Parathyroid adenoma (tissue), 2 donors: ENCODE measurements around the gene GINS1.

Experiments used
- H2AFZ ChIP-seq: fragments of 300-600 bp; sonication (generic); one replicate; pipeline ENCODE4 v1.7.0; 2017; ENCODE audit warnings: antibody characterized with exemption, mild to moderate bottlenecking
- H3K27ac ChIP-seq: fragments of 300-600 bp; sonication (generic); one replicate; pipeline ENCODE4 v1.7.0; 2017
- H3K27me3 ChIP-seq: fragments of 300-600 bp; sonication (generic); one replicate; pipeline ENCODE4 v1.7.0; 2017; ENCODE audit warnings: low read length; ENCODE audit not compliant: control insufficient read depth, insufficient read depth
- H3K36me3 ChIP-seq: fragments of 300-600 bp; sonication (generic); one replicate; pipeline ENCODE4 v1.7.0; 2017; ENCODE audit warnings: low read length; ENCODE audit not compliant: control insufficient read depth, insufficient read depth
- H3K4me1 ChIP-seq: fragments of 300-600 bp; sonication (generic); one replicate; pipeline ENCODE4 v1.7.0; 2017; ENCODE audit warnings: control low read depth
- H3K4me2 ChIP-seq: fragments of 300-600 bp; sonication (generic); one replicate; pipeline ENCODE4 v1.7.0; 2017; ENCODE audit warnings: low read length
- H3K4me3 ChIP-seq: fragments of 300-600 bp; sonication (generic); one replicate; pipeline ENCODE4 v1.7.0; 2017; ENCODE audit warnings: low read depth, low read length
- H3K79me2 ChIP-seq: fragments of 300-600 bp; sonication (generic); one replicate; pipeline ENCODE4 v1.7.0; 2017; ENCODE audit warnings: control low read depth
- H3K9ac ChIP-seq: fragments of 300-600 bp; sonication (generic); one replicate; pipeline ENCODE4 v1.7.0; 2017; ENCODE audit warnings: mild to moderate bottlenecking
- H3K9me3 ChIP-seq: fragments of 300-600 bp; sonication (generic); one replicate; pipeline ENCODE4 v1.7.0; 2017; ENCODE audit warnings: low read length; ENCODE audit not compliant: control insufficient read depth
- TF ChIP-seq, protein P1 (sequence below): fragments of 300-600 bp; sonication (generic); IDR thresholded peaks from one replicate; pipeline ENCODE4 v1.7.0; 2017; ENCODE audit warnings: antibody characterized with exemption, mild to moderate bottlenecking
- donor health status: primary hyperparathyroidism.

GINS1 gene

DNA sequence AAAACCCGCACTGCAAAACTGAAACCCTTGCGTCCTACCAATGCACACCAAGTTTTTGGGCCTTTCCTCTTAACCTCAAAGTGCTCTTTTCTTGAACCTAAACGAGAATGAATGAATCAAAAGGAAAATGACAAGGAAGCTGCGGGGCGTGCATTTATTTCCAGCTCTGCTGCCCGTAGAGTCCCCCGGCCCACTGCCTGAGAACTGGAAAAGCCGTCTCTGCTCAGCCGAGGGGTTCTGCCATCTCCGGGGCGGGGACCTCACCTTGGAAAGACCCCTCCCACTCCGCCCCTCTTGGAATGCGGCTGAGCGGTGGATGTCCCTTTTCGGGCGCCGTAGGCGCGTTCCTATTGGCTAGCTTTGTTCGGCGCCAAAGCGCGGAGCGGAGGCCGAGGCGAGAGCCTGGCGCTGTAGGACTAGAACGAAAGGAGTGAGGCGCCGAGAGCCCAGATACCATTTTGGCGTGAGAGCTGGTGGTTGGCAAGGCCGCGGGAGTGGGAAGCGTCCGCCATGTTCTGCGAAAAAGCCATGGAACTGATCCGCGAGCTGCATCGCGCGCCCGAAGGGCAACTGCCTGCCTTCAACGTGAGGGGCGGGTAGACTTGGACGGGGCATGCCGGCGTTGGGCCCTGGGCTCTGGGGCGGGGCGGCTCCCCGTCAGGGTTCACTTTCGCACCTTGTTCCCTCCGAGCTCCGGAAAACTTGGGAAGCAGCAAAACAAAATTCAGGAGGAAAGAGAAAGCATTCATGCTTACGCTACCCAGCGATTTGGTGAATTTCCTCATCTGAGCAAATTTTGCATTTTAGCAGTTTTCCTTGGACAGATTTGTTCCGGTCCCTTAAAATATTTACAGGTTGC lies at the start of gene GINS1:
GINS1 (plus strand) TSS at position 363 of the 859 bp plus-strand sequence; CDS start at position 511, 148 bp downstream.
- no peaks in the 10 kb centered on the region for H3K9me3 ChIP-seq
- TF ChIP-seq, protein P1, sequence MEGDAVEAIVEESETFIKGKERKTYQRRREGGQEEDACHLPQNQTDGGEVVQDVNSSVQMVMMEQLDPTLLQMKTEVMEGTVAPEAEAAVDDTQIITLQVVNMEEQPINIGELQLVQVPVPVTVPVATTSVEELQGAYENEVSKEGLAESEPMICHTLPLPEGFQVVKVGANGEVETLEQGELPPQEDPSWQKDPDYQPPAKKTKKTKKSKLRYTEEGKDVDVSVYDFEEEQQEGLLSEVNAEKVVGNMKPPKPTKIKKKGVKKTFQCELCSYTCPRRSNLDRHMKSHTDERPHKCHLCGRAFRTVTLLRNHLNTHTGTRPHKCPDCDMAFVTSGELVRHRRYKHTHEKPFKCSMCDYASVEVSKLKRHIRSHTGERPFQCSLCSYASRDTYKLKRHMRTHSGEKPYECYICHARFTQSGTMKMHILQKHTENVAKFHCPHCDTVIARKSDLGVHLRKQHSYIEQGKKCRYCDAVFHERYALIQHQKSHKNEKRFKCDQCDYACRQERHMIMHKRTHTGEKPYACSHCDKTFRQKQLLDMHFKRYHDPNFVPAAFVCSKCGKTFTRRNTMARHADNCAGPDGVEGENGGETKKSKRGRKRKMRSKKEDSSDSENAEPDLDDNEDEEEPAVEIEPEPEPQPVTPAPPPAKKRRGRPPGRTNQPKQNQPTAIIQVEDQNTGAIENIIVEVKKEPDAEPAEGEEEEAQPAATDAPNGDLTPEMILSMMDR, result no peak
- peak within 1 kb of the TSS; percentile 73 for H3K4me3 ChIP-seq
- no peaks in the 10 kb centered on the region for H3K79me2 ChIP-seq
- peak within 1 kb of the TSS; percentile 95 for H3K4me2 ChIP-seq
- H3K36me3 ChIP-seq, result no peaks in the 10 kb centered on the region
- no peak within 1 kb of the TSS for H3K9ac ChIP-seq
- H3K4me1 ChIP-seq, result peaks cover 7% of the 10 kb centered on the region
- H2AFZ ChIP-seq, result peak within 1 kb of the TSS; percentile 80
- H3K27ac ChIP-seq, result peak within 1 kb of the TSS; percentile 50
- H3K27me3 ChIP-seq, result no peaks in the 10 kb centered on the region

DNA sequence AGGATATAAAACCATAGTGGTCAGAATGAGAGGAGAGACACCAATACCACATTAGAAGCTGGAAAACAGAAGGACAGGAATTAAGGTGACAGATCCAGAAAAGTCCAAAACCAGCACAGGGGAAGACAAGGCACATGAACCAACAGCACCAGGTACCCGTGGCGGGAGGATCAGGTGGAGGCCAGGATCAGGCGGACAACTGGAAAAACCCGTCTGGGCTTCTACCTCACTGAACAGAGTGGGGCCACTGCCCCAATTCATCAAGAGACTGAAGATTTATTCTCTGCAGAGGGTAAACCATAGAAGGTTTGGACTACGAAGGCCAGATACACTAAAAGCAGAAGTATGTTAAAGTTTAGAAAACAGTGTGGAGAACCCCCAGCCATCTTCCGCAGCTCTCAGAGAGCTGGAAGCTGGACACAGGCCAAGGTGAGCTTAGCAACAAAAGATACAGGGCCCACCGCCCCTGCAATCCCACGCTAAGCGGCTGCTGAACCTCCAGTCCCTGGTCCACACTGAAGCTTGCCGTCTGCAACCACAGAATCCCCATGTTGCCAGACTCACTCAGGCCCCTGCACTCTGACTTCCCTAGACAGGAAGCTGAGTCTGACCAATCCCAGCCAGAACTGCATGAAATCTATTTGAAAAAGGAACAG lies 46.7 kb upstream of the GINS1 start:
- peaks cover 34% of the 10 kb centered on the region for H3K79me2 ChIP-seq
- no peak overlapping the region for H2AFZ ChIP-seq
- no peak overlapping the region for H3K4me2 ChIP-seq
- H3K9ac ChIP-seq, result no peak overlapping the region
- no peaks in the 10 kb centered on the region for H3K9me3 ChIP-seq
- no peak overlapping the region for H3K4me3 ChIP-seq
- no peak overlapping the region for H3K27ac ChIP-seq
- no peaks in the 10 kb centered on the region for H3K27me3 ChIP-seq
- TF ChIP-seq, protein P1, result no peak
- H3K4me1 ChIP-seq, result no peaks in the 10 kb centered on the region
- H3K36me3 ChIP-seq, result no peaks in the 10 kb centered on the region

DNA sequence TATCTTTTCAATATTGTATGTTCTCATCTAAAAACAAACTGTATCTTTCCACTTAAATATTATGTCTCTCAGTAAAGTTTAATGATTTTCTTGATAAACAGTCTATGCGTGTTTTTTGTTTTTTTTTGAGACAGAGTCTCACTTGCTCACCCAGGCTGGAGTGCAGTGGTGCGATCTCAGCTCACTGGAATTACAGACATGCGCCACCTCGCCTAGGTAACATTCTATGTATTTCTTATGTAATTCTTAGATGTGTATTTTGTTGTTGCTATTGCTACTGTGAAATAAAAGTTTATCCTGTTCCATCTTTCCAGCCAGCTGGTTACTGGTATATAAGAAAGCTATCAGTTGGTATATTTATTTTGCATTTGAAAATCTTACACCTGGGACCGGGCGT lies 46.2 kb upstream of the GINS1 start:
- no peak overlapping the region for H3K4me2 ChIP-seq
- H3K9me3 ChIP-seq, result no peaks in the 10 kb centered on the region
- TF ChIP-seq, protein P1, result no peak
- H3K36me3 ChIP-seq, result no peaks in the 10 kb centered on the region
- no peak overlapping the region for H3K9ac ChIP-seq
- H3K79me2 ChIP-seq, result peaks cover 36% of the 10 kb centered on the region
- no peak overlapping the region for H2AFZ ChIP-seq
- H3K27me3 ChIP-seq, result no peaks in the 10 kb centered on the region
- no peak overlapping the region for H3K27ac ChIP-seq
- no peak overlapping the region for H3K4me3 ChIP-seq
- H3K4me1 ChIP-seq, result no peaks in the 10 kb centered on the region

DNA sequence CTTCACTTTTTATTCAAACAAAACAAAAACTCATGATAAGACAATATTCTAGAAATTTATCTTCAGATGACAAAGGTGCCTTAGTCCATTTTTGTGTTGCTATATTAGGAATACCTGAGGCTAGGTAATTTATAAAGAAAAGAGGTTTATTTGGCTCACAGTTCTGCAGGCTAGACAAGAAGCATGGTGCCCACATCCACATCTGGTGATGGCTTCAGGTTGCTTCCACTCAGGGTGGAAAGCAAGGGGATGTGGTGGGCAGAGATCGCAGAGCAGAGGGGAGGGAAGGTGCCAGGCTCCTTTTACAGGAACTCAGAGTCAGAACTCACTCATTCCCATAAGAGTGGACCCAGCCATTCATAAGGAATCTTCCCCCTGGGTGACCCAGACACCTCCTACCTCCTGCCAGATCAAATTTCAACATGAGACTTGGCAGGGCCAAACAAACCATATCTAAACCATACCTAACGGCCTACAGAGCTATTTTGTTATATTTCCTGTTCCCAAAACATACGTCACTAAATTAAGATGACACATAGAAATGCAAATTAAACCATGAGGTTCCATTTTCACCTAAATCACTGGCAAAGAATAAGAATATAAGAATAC lies 43.2 kb upstream of the GINS1 start:
- H3K36me3 ChIP-seq, result no peaks in the 10 kb centered on the region
- TF ChIP-seq, protein P1, result no peak

More for the DNA sequence above, 43.2 kb upstream of the GINS1 start:
- no peaks in the 10 kb centered on the region for H3K27me3 ChIP-seq
- H3K79me2 ChIP-seq, result peaks cover 47% of the 10 kb centered on the region
- no peak overlapping the region for H3K4me2 ChIP-seq
- H3K27ac ChIP-seq, result no peak overlapping the region
- no peak overlapping the region for H3K9ac ChIP-seq
- no peaks in the 10 kb centered on the region for H3K9me3 ChIP-seq
- H3K4me3 ChIP-seq, result no peak overlapping the region
- no peaks in the 10 kb centered on the region for H3K4me1 ChIP-seq
- no peak overlapping the region for H2AFZ ChIP-seq
